ENCODE measurements around the gene LCK. TPM values are rescaled to one million over a fixed set of nuclear protein-coding genes. Genes with fewer than 3 reads are reported as not detected.
A peak's percentile ranks its signal among the peaks of the same experiment; 100 is the strongest.

Gene LCK
- total RNA-seq, 1 experiment from 2014 or later = 0.57 TPM

DNA sequence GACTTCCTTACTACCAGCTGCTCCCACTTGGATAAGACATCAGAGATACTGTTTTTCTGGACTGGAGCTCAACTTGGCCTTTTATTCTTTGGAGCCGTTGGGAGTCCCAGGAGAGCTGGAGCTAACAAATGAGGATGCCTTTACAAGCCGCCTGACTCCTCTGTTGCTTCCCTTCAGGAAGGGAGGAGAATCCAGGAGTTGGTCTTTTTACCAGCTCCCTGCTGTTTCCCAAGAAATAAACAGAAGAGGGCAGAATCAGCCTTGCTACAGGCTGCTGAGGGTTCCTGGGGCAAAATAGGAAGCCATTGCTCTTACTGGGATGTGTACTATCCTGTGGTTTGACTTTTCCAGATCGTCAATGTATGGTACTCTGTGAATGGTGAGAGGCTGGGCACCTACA lies 27.4 kb upstream of the LCK start:
- Histone ChIP-seq H3K4me3 (ENCODE audit: low read depth in 2 of 2, low read length in 2 of 2) (peak overlapping the region; percentile 95 to 99; a peak in 3 of 4 replicates), H3K4me1 (ENCODE audit: control insufficient read depth, insufficient read depth, low read length) (peaks cover 19% of the 10 kb centered on the region), H3K27ac (ENCODE audit: low read length) (peak overlapping the region; percentile 14; the same call in 1 of the 2 replicates), H3K9me3 (ENCODE audit: control insufficient read depth, insufficient read depth, low read depth, low read length) (no peaks in the 10 kb centered on the region), H3K36me3 (ENCODE audit: control insufficient read depth, insufficient read depth, low read length) (peaks cover 23% of the 10 kb centered on the region), H3K27me3 (ENCODE audit: control insufficient read depth, insufficient read depth, low read length) (no peaks in the 10 kb centered on the region)
- CTCF ChIA-PET = interaction anchor here (0.6 kb wide), 1 partner anchor 8 kb away, joined by 3 read pairs; no protein-coding TSS in a partner anchor
- in situ Hi-C loops (cut with HindIII; ENCODE audit: low pct_unique_long_range_greater_than_20kb, low sequenced_read_pairs) = no loop called here
- DNase-seq (ENCODE audit: low read depth, low spot score) (no peak), ATAC-seq (no peak)
- no peak for TF ChIP-seq POLR2AphosphoS5 (IDR thresholded peaks at IDR 0.05; ENCODE audit: low read depth, low read length)
- TF ChIP-seq, protein P1, sequence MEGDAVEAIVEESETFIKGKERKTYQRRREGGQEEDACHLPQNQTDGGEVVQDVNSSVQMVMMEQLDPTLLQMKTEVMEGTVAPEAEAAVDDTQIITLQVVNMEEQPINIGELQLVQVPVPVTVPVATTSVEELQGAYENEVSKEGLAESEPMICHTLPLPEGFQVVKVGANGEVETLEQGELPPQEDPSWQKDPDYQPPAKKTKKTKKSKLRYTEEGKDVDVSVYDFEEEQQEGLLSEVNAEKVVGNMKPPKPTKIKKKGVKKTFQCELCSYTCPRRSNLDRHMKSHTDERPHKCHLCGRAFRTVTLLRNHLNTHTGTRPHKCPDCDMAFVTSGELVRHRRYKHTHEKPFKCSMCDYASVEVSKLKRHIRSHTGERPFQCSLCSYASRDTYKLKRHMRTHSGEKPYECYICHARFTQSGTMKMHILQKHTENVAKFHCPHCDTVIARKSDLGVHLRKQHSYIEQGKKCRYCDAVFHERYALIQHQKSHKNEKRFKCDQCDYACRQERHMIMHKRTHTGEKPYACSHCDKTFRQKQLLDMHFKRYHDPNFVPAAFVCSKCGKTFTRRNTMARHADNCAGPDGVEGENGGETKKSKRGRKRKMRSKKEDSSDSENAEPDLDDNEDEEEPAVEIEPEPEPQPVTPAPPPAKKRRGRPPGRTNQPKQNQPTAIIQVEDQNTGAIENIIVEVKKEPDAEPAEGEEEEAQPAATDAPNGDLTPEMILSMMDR (IDR thresholded peaks at IDR 0.05) = no peak
- TF ChIP-seq SIN3A (IDR thresholded peaks at IDR 0.05; ENCODE audit: borderline replicate concordance, insufficient read depth, low read depth, low read length) = no peak
- TF ChIP-seq, protein P2, sequence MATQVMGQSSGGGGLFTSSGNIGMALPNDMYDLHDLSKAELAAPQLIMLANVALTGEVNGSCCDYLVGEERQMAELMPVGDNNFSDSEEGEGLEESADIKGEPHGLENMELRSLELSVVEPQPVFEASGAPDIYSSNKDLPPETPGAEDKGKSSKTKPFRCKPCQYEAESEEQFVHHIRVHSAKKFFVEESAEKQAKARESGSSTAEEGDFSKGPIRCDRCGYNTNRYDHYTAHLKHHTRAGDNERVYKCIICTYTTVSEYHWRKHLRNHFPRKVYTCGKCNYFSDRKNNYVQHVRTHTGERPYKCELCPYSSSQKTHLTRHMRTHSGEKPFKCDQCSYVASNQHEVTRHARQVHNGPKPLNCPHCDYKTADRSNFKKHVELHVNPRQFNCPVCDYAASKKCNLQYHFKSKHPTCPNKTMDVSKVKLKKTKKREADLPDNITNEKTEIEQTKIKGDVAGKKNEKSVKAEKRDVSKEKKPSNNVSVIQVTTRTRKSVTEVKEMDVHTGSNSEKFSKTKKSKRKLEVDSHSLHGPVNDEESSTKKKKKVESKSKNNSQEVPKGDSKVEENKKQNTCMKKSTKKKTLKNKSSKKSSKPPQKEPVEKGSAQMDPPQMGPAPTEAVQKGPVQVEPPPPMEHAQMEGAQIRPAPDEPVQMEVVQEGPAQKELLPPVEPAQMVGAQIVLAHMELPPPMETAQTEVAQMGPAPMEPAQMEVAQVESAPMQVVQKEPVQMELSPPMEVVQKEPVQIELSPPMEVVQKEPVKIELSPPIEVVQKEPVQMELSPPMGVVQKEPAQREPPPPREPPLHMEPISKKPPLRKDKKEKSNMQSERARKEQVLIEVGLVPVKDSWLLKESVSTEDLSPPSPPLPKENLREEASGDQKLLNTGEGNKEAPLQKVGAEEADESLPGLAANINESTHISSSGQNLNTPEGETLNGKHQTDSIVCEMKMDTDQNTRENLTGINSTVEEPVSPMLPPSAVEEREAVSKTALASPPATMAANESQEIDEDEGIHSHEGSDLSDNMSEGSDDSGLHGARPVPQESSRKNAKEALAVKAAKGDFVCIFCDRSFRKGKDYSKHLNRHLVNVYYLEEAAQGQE (IDR thresholded peaks at IDR 0.05; ENCODE audit: insufficient read depth in 1 of 2, low read depth in 2 of 2, low read length in 1 of 2) = no peak
- TF ChIP-seq TCF7L2 (IDR thresholded peaks at IDR 0.05; ENCODE audit: low read depth, low read length) = no peak
- POLR2A ChIA-PET = no interaction called here
- BruUV-seq (replicated peaks) = no TSS peak
- intact Hi-C loops (cut with micrococcal nuclease; ENCODE audit: unreplicated experiment) = no loop called here

DNA sequence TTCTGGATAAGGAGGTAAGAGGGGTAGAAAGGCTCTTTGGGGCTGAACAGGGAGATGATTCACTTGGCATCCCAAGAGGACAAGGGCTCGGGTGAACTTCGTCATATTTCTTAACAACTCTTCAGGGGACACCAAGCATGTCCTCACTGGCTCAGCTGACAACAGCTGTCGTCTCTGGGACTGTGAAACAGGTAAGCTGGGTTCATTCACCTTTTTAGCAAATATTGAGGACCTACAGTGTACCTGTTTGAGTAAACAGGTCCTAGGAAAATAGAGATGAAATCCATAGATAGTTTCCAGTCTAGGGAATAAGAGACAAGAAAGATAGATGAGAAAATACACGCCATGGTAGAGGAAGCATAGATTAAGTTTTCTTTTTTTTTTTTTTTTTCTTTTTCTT lies 26.8 kb upstream of the LCK start:
- POLR2A ChIA-PET = interaction anchor here (0.6 to 1.0 kb wide), 2 partner anchors 16 to 24 kb away, joined by 4 to 5 read pairs; no protein-coding TSS in a partner anchor
- peaks cover 24% of the 10 kb centered on the region for H3K36me3 ChIP-seq (ENCODE audit: control insufficient read depth, insufficient read depth, low read length)
- intact Hi-C loops (cut with micrococcal nuclease; ENCODE audit: unreplicated experiment) = no loop called here

More for the DNA sequence above, 26.8 kb upstream of the LCK start:
- CTCF ChIA-PET = no interaction called here
- peak overlapping the region; percentile 14; the same call in 1 of the 2 replicates for H3K27ac ChIP-seq (ENCODE audit: low read length)
- no peak overlapping the region for H3K4me3 ChIP-seq (ENCODE audit: low read depth in 2 of 2, low read length in 2 of 2)
- in situ Hi-C loops (cut with HindIII; ENCODE audit: low pct_unique_long_range_greater_than_20kb, low sequenced_read_pairs) = no loop called here
- no TSS peak for BruUV-seq (replicated peaks)
- no peak for DNase-seq (ENCODE audit: low read depth, low spot score)
- TF ChIP-seq SIN3A (IDR thresholded peaks at IDR 0.05; ENCODE audit: borderline replicate concordance, insufficient read depth, low read depth, low read length) = no peak
- TF ChIP-seq POLR2AphosphoS5 (IDR thresholded peaks at IDR 0.05; ENCODE audit: low read depth, low read length) = no peak
- TF ChIP-seq, protein P1 (IDR thresholded peaks at IDR 0.05) = no peak
- TF ChIP-seq TCF7L2 (IDR thresholded peaks at IDR 0.05; ENCODE audit: low read depth, low read length) = no peak
- TF ChIP-seq, protein P2 (IDR thresholded peaks at IDR 0.05; ENCODE audit: insufficient read depth in 1 of 2, low read depth in 2 of 2, low read length in 1 of 2) = no peak
- H3K4me1 ChIP-seq (ENCODE audit: control insufficient read depth, insufficient read depth, low read length) = peaks cover 19% of the 10 kb centered on the region
- H3K9me3 ChIP-seq (ENCODE audit: control insufficient read depth, insufficient read depth, low read depth, low read length) = no peaks in the 10 kb centered on the region
- no peak for ATAC-seq
- no peaks in the 10 kb centered on the region for H3K27me3 ChIP-seq (ENCODE audit: control insufficient read depth, insufficient read depth, low read length)

Data from Panc1 (cell line).